ENCODE measurements around the gene DPM1.

Gene DPM1

DNA sequence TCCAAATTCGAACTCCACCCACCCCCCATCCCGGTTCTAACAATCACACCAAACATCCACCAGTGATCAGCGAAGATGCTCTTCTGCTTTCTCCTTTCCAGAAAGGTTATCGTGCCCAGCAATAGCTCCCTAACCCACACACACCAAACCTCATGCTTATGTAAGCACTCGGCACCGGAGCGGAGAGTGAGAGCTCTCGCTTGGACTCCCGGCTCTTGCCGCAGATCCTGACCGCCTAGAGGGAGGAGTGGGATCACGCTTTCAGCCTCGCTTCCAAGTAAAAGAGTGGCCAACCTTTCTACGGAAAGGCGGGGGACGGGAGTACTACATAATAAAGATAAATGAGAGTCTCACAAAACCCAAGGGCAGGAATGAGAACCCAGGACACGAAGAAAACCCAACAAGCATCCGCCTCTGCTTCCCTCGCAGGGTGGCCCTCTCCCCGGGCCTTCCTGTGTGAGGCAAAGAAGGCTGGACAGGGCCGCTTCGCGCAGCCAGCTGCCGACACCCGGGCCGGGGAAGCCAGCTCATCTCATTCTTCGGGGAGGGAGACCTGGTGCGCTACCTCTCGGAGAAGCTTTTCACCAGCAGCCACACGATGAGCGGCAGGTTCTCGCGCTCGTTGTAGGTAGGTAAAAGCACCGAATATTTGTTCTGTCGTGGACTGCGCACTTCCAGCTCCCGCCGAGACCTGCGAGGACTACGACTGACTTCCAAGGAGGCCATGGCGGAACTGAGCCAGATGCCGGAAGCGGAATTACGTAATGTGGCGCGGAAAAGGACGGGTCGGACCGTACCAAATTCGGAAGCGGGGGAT lies at the start of gene DPM1:
Gene DPM1, minus strand, starts transcription at position 735 of the 817 bp plus-strand sequence. Its CDS starts 9 bp downstream, at position 726.
- Histone ChIP-seq H3K79me2 (ENCODE audit: control insufficient read depth, insufficient read depth, low read length, unreplicated experiment) (peaks cover 72% of the 10 kb centered on the region), H3K27ac (ENCODE audit: low read depth, low read length) (peak within 1 kb of the TSS; percentile 89), H3K4me1 (ENCODE audit: control insufficient read depth, insufficient read depth, low read length, unreplicated experiment) (peaks cover 30% of the 10 kb centered on the region), H3K4me3 (ENCODE audit: low read depth, low read length) (peak within 1 kb of the TSS; percentile 92), H2AFZ (ENCODE audit: low read length, unreplicated experiment) (peak within 1 kb of the TSS; percentile 70), H3K27me3 (ENCODE audit: insufficient read depth, low read length) (no peaks in the 10 kb centered on the region), H3K36me3 (ENCODE audit: insufficient read depth, low read length) (peaks cover 14% of the 10 kb centered on the region)

DNA sequence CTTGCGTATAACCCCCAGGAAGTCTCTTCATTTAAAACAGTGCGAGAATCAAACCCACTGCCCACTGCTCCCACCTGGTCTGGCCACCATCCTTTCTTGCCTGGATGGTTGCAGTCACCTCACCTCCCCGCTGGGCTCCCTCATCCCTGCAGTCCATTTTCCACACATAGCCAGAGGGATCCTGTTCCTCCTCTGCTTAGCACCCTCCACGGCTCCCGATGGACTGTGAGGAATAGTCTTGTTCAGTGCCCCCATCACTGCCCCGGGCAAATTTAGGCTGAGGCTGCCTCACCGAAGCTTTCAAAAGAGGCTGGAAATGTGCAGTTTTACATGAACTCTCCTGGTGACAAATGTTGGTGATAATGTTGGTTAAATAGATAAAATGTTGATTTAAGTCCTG lies 46.9 kb upstream of the DPM1 start:
- Histone ChIP-seq H3K79me2 (ENCODE audit: control insufficient read depth, insufficient read depth, low read length, unreplicated experiment) (no peaks in the 10 kb centered on the region), H3K36me3 (ENCODE audit: insufficient read depth, low read length) (no peaks in the 10 kb centered on the region), H3K27ac (ENCODE audit: low read depth, low read length) (no peak overlapping the region), H3K4me3 (ENCODE audit: low read depth, low read length) (no peak overlapping the region), H2AFZ (ENCODE audit: low read length, unreplicated experiment) (no peak overlapping the region), H3K27me3 (ENCODE audit: insufficient read depth, low read length) (no peaks in the 10 kb centered on the region), H3K4me1 (ENCODE audit: control insufficient read depth, insufficient read depth, low read length, unreplicated experiment) (no peaks in the 10 kb centered on the region)

DNA sequence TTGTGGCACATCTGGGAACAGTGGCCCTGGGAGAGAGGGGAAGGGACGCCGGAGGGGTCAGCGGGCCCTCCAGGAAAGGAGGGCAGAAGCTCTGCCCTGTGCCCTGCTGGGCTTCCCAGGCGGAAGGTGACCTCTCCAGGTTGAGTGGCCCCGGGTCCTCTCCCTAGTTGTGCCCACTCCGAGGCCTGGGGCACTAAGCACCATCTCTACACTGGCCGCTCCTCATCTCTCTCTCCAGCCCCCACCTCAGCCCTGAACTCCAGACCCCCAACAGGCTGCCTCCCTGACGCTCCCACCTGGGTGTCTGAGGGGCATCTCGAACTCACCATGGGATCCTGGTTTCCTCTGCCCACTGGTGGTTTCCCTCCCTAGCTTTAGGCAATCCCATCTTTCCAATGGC lies 46.4 kb upstream of the DPM1 start:
- H3K36me3 ChIP-seq (ENCODE audit: insufficient read depth, low read length) = no peaks in the 10 kb centered on the region

DNA sequence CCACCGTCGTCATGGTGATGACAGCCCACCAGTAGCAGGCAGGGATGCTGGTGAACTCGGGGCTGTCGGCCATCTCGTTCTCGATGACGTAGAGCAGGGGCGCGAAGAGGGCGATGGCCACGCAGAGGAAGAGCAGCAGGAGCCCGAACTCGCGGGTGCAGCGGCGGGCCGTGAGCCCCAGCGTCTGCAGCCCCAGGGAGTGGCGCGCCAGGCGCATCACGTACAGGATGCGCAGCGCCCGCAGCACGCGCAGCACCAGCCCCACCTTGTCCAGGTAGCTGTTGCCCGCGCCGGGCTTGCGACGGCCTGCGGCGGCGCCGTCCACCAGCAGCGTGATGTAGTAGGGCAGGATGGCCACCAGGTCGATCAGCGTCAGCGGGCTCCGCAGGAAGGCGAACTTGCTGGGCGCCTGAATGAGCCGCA lies 46.0 kb upstream of the DPM1 start:
- no peak overlapping the region for H2AFZ ChIP-seq (ENCODE audit: low read length, unreplicated experiment)
- no peaks in the 10 kb centered on the region for H3K27me3 ChIP-seq (ENCODE audit: insufficient read depth, low read length)
- no peaks in the 10 kb centered on the region for H3K36me3 ChIP-seq (ENCODE audit: insufficient read depth, low read length)
- no peak overlapping the region for H3K4me3 ChIP-seq (ENCODE audit: low read depth, low read length)
- H3K79me2 ChIP-seq (ENCODE audit: control insufficient read depth, insufficient read depth, low read length, unreplicated experiment) = no peaks in the 10 kb centered on the region
- no peak overlapping the region for H3K27ac ChIP-seq (ENCODE audit: low read depth, low read length)
- no peaks in the 10 kb centered on the region for H3K4me1 ChIP-seq (ENCODE audit: control insufficient read depth, insufficient read depth, low read length, unreplicated experiment)

More for the DNA sequence above, 46.4 kb upstream of the DPM1 start:
- Histone ChIP-seq H3K27ac (ENCODE audit: low read depth, low read length) (no peak overlapping the region), H3K27me3 (ENCODE audit: insufficient read depth, low read length) (no peaks in the 10 kb centered on the region), H3K4me1 (ENCODE audit: control insufficient read depth, insufficient read depth, low read length, unreplicated experiment) (no peaks in the 10 kb centered on the region), H2AFZ (ENCODE audit: low read length, unreplicated experiment) (no peak overlapping the region), H3K79me2 (ENCODE audit: control insufficient read depth, insufficient read depth, low read length, unreplicated experiment) (no peaks in the 10 kb centered on the region), H3K4me3 (ENCODE audit: low read depth, low read length) (no peak overlapping the region)

DNA sequence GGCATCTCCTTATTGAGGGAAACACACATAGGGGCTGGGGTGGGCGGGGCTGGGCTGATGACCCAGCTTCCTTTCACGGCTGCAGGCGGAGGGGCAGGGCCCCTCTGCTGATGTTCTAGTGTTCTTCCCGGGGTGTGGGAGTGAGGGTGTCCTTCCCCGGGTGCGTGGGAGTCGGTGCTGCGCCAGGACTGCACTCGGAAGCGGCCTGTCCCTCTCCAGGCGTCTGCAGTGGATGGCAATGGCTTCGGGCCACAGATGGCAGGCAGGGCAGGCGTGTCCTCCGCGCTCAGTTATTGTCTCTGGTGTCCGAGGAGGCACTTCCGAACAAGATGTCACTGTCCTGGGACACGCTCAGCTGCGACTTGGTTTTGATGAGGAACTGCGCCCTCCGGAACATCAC lies 45.4 kb upstream of the DPM1 start:
- H3K79me2 ChIP-seq (ENCODE audit: control insufficient read depth, insufficient read depth, low read length, unreplicated experiment) = no peaks in the 10 kb centered on the region
- H3K4me3 ChIP-seq (ENCODE audit: low read depth, low read length) = no peak overlapping the region
- no peaks in the 10 kb centered on the region for H3K27me3 ChIP-seq (ENCODE audit: insufficient read depth, low read length)
- no peak overlapping the region for H3K27ac ChIP-seq (ENCODE audit: low read depth, low read length)
- H3K36me3 ChIP-seq (ENCODE audit: insufficient read depth, low read length) = no peaks in the 10 kb centered on the region
- H3K4me1 ChIP-seq (ENCODE audit: control insufficient read depth, insufficient read depth, low read length, unreplicated experiment) = no peaks in the 10 kb centered on the region
- no peak overlapping the region for H2AFZ ChIP-seq (ENCODE audit: low read length, unreplicated experiment)

DNA sequence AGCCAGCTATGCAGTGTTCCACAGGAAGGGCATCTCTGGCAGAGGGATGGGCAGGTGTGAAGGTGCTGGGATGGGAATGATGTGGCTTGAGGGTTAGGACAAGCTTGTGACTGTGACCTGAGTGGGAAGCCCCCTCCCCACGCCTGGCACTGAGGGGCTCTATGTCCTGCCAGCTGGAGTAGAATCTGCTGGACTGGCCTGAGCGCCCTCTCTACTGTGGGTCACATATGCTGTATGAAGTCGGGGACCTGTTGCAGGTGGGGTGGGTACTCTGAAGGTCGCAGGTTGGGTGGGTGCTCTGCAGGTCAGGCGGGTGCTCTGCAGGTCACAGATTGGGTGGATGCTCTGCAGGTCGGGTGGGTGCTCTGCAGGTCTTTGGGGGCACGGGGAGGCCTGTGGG lies 44.3 kb upstream of the DPM1 start:
- Histone ChIP-seq H3K27ac (ENCODE audit: low read depth, low read length) (no peak overlapping the region), H3K4me3 (ENCODE audit: low read depth, low read length) (no peak overlapping the region), H3K27me3 (ENCODE audit: insufficient read depth, low read length) (no peaks in the 10 kb centered on the region), H3K4me1 (ENCODE audit: control insufficient read depth, insufficient read depth, low read length, unreplicated experiment) (no peaks in the 10 kb centered on the region), H2AFZ (ENCODE audit: low read length, unreplicated experiment) (no peak overlapping the region), H3K36me3 (ENCODE audit: insufficient read depth, low read length) (no peaks in the 10 kb centered on the region), H3K79me2 (ENCODE audit: control insufficient read depth, insufficient read depth, low read length, unreplicated experiment) (no peaks in the 10 kb centered on the region)

DNA sequence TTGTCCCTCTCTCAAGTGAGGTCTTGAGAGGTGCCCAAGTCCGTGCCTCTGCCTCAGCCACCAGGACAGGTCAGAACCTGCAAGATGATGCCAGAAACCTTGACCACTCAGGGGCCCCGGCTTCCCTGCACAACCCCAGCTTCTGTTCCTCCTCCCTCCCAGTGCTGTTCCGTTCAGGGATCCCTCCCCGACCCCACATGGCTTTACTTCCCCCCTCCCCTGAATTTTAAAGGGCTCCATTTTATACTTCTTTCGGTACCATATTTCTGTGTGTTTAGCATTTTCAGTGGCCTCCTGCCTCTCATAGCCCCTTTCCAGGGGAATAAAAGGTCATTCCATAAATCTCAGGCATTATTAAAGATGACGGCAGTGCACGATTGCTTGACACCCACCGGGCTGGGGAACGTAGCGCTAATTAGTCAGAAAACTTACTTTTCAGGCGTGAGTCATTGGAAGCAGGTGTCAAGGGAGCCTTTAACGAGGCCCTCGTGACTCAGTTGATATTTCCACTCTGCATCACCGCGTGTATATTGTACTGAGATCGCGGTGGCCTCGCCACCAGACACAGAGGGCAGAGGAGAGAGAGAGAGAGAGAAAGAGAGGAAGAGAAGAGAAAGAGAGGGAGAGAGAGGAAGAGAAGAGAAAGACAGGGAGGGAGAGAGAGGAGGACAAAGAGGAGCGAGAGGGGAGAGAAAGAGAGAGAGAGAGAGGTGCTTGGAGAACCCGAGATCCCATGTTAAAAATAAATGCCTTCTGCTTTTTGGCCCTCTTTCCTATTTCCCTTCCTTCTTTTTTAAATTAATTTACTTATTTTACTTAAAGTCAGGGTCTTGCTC lies 43.3 kb upstream of the DPM1 start:
- Histone ChIP-seq H3K27ac (ENCODE audit: low read depth, low read length) (no peak overlapping the region), H3K27me3 (ENCODE audit: insufficient read depth, low read length) (no peaks in the 10 kb centered on the region), H3K79me2 (ENCODE audit: control insufficient read depth, insufficient read depth, low read length, unreplicated experiment) (no peaks in the 10 kb centered on the region), H3K4me1 (ENCODE audit: control insufficient read depth, insufficient read depth, low read length, unreplicated experiment) (peaks cover 6% of the 10 kb centered on the region), H2AFZ (ENCODE audit: low read length, unreplicated experiment) (no peak overlapping the region), H3K36me3 (ENCODE audit: insufficient read depth, low read length) (no peaks in the 10 kb centered on the region), H3K4me3 (ENCODE audit: low read depth, low read length) (no peak overlapping the region)

DNA sequence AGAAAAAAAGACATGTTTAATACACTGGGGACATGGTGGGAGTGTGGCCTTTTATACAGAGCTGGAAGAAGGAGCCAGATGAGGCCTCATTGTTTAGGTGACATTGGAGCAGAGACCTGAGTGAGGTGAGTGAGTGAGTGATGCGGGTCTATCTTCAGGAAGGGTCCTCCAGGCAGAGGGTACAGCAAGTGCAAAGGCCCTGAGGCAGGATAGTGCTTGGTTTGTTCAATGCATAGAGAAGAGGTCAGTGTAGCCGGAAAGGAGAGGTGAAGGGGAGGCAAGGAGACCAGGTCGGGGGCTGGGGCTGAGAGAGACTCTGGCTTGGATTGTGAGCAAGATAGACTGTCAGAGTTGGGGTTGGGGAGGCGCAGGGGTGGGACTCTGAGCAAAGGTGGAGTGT lies 41.0 kb upstream of the DPM1 start:
- no peak overlapping the region for H3K27ac ChIP-seq (ENCODE audit: low read depth, low read length)
- peaks cover 7% of the 10 kb centered on the region for H3K4me1 ChIP-seq (ENCODE audit: control insufficient read depth, insufficient read depth, low read length, unreplicated experiment)
- no peaks in the 10 kb centered on the region for H3K36me3 ChIP-seq (ENCODE audit: insufficient read depth, low read length)
- no peaks in the 10 kb centered on the region for H3K79me2 ChIP-seq (ENCODE audit: control insufficient read depth, insufficient read depth, low read length, unreplicated experiment)
- H3K4me3 ChIP-seq (ENCODE audit: low read depth, low read length) = no peak overlapping the region
- no peak overlapping the region for H2AFZ ChIP-seq (ENCODE audit: low read length, unreplicated experiment)
- H3K27me3 ChIP-seq (ENCODE audit: insufficient read depth, low read length) = no peaks in the 10 kb centered on the region

DNA sequence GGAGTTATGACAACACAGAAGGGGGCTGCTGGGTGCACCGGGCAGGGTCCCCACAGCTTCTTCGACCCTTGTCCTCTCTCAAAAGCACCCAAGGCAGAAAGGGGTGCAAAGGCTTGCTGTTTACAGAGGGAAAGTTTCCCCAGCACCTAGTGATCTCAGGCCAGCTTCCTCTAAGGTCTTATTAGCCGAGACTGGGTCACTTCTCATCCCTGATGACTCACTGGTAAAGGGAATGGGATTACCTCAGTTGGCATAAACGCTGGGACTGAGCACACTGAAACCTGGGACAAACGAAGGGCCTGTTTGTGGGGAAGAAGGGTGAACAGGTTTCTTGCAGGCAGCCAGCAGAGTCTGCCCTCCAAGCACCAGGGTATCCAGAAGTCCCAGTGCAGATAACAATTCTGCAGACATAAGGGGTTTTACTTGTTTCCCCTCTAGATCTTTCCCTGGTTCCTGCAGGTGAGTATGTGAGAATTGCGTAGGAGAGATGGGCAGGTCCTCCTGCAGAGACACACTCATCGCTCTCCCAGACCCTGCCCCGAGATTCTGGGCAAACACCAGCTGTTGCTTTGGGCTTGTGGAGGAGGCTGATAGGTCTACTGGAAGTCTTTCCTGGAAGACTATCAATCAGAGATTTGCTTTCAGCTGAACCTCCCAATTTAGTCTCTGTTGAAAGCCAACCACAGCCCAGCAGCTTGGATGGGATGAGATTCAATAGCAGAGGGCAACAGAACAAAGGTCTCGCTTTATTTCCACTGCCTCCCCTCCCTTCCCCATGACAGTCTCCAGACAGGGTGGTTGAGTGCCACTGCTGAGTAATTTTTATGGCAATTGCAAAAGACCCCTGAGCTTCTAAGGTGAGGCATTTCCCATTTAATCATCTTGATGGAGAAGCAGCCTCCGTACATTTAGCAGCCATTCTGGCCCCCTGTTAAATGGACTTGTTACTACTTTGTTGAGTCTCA lies 38.9 kb upstream of the DPM1 start:
- H3K27ac ChIP-seq (ENCODE audit: low read depth, low read length) = no peak overlapping the region
- H3K4me1 ChIP-seq (ENCODE audit: control insufficient read depth, insufficient read depth, low read length, unreplicated experiment) = peaks cover 7% of the 10 kb centered on the region
- no peaks in the 10 kb centered on the region for H3K27me3 ChIP-seq (ENCODE audit: insufficient read depth, low read length)
- H3K4me3 ChIP-seq (ENCODE audit: low read depth, low read length) = no peak overlapping the region
- no peaks in the 10 kb centered on the region for H3K36me3 ChIP-seq (ENCODE audit: insufficient read depth, low read length)
- H3K79me2 ChIP-seq (ENCODE audit: control insufficient read depth, insufficient read depth, low read length, unreplicated experiment) = no peaks in the 10 kb centered on the region
- no peak overlapping the region for H2AFZ ChIP-seq (ENCODE audit: low read length, unreplicated experiment)

DNA sequence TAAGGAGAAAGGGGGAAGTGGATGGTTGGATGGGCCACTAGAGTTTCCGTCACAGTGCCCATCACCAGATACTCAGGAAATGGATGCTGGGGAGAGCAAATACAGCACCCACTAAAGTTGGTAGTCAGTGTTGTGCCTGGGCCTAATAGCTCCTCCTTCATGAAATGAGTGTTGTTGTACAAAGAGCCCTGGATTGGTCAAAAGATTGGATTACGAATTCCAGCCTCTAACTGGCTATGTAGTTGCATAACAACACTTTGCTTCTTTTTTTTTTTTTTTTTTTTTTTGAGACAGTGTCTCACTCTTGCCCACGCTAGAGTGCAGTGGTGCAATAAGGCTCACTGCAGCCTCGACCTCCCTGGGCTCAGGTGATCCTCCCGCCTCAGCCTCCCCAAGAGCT lies 37.2 kb upstream of the DPM1 start:
- no peak overlapping the region for H2AFZ ChIP-seq (ENCODE audit: low read length, unreplicated experiment)
- H3K4me1 ChIP-seq (ENCODE audit: control insufficient read depth, insufficient read depth, low read length, unreplicated experiment) = peaks cover 7% of the 10 kb centered on the region
- no peaks in the 10 kb centered on the region for H3K36me3 ChIP-seq (ENCODE audit: insufficient read depth, low read length)
- no peak overlapping the region for H3K4me3 ChIP-seq (ENCODE audit: low read depth, low read length)
- no peaks in the 10 kb centered on the region for H3K79me2 ChIP-seq (ENCODE audit: control insufficient read depth, insufficient read depth, low read length, unreplicated experiment)
- H3K27me3 ChIP-seq (ENCODE audit: insufficient read depth, low read length) = no peaks in the 10 kb centered on the region
- no peak overlapping the region for H3K27ac ChIP-seq (ENCODE audit: low read depth, low read length)
